ENCODE measurements around the gene CLHC1.

CLHC1 gene

DNA sequence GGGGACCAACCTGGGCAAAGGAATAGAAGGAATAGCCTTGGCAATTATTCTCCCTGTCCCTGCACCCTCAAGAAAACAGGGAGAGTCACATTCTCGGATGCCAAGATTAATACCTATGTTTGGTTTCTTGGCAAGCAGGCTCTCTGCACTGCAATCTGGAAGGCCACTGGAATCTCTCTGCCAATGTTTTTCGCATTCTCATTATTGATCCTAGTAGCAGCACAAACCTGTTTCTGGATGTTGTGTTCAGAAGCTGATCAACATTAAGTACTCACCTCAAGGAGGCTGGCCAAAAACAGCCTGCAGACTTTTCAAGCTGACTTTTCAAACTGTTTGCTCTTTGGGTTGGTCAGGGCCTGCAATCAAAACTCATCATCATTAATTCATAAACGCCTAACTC lies 62.2 kb downstream of the CLHC1 start:
- no peak for DNase-seq

DNA sequence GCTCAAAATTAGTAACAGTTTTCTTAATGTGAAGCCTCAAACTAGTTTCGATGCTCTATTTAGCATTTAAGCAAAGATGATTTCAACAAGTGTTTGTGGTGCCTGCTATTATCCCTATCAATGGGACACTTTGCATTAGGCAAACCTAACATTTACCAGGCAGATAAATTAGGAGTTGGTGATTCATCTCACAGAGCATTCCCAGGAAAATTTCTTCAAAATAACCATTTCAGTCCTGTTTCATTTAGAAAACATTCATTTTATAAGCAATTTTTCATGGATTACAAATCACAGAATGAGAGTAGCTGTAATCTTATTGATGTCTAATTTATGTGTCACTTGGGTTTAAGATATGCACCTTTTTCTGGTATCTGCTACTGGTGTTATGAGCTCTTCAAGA lies 62.7 kb downstream of the CLHC1 start:
- DNase-seq, result no peak

DNA sequence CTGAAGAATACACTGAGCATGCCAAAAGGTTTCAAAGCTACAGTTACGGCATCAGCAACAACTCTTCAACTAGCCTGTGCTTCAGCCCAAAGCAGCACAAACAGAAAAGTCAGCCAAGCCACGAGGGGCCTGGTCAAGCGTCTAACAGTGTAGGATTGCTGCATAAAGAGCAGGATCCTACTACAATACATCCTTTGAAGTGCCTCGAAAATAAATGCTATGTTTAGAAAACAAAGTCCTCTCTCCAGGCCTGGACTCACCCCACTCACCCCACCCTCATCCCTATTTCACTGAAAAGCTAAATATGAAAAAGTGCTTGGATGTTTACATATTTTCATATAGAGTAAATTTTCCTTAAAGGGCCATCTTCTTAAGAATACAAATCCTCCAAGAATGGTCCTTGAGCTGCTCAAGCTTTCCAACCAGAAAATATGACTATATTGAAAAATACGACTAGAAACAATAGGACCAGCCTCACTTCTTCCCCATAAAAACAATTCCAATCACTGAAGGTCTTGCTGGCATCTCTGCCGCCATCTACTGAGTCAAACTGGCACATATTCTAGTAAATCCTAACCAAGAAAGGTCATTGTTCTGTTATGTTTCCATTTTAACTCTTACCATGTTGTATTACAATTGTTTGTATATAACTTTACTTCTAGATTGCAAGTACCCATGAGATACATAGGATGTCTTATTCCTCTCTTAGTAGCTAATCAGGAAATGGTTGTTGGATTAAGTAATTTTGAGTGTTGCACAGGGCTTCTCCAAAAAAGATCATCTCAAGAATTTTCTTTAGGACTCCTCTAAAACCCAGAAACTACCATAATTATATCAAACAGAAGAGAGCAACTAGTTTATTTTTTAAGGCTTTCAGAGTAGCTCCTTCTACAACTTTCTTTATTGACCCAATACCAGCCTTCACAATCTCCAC lies 63.6 kb downstream of the CLHC1 start:
- peak in 47 of 56 donors; percentile 26 to 89 (median 58) for DNase-seq

DNA sequence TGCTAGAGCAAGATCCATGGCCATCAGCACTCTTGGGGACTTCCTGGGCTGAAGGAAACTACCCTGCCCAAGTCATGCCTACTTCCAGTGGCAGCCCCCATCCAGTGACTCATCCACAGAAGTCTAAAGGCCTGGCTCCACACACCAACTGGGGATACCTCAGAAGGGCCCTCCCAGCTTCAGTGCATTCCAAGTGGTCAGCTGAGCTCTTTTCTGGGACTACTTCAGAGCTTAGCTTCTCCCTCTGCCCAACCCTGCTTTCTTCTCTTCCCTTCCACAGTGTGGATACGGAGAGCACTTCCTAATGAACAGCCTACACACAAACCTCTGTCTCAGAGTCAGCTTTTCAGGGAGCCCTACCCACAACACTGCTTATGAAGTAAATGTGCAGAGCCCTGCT lies 66.5 kb downstream of the CLHC1 start:
- DNase-seq, result peak in 1 of 56 donors; percentile 17

DNA sequence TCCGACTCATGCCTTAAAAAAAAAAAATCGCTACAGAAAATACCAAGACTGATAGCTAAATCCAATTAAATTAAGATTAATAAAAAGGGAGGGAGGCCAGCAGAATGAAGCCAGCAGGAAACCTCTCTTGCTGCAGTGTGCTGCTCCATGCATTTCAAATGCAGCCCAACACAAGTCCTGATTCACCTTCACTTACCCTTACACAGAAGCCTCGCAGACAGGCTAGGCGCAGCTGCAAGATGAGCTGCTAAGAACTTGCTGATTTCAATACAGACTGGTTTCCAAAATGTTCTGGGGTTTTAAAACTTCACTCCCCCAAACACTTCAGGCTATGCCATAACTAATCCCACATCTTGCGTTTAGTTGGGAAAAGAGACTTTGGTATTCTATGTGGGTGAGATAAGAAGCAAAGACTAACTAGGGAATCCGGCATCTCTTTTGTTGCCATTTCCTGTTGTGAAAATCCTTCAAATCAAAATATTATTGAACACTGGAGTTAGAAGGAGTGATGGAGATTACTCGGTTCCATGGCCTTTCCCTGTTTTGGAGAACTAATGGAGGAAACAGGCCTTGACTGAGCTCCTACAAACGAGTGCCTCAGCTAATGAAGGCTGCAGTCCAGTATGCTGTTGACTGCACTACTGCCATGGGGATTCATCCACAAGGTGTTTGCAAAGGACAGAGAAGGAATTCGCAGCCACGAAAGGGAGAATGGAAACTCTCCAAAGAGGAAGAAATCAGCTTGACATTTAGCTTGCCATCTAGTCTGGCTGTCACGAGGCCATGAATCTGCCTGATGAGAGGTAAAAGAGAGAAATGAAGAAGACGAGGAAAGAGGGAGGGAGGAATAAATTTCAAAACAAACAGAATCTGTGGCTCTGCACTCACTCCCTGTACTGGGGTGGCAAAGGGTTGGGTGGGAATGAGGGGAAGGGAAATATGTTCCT lies 67.3 kb downstream of the CLHC1 start:
- no peak for DNase-seq

DNA sequence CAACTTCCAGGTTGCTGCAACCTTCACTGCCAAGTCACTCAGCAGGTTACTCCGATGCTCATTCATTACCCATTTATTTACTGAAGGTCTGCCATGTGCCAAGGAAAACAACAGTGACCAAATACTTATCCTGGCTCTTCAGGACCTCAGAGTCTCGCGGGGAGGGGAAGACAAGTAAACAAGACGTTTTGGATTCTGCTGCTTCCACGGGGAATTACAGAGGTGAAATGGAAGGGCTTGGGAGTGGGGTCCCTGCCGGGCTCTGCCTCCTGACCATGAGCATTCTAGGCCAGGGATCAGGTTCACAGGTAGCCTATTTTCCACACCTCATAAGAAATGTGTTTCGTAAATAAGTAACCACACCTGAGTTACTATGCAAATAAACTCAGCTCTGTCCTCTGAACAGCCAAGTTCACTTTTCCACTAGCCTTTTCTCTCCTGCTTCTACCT lies 68.1 kb downstream of the CLHC1 start:
- no peak for DNase-seq

DNA sequence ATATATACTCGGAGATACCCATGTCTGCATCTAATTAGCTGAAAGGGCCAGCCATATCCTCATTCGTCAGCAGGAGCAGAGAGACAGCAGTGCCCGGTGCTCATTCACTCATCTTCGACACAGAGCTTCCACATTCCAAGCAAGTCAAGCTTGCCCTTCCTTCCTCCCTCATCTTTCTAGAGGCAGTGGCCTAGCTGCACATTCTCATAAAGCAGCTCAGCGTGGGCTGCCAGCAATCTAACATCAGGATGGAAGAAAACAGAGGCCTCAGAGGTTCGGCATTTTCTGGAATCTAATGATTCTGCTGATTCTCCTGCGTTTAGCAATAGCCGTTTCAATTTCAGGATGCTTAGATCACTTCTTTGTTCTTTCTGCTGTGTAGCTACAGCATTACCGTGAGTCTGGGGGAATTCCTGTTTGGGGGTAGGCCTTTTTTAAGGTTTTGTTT lies 68.8 kb downstream of the CLHC1 start:
- peak in 6 of 56 donors; percentile 14 to 60 (median 42) for DNase-seq

DNA sequence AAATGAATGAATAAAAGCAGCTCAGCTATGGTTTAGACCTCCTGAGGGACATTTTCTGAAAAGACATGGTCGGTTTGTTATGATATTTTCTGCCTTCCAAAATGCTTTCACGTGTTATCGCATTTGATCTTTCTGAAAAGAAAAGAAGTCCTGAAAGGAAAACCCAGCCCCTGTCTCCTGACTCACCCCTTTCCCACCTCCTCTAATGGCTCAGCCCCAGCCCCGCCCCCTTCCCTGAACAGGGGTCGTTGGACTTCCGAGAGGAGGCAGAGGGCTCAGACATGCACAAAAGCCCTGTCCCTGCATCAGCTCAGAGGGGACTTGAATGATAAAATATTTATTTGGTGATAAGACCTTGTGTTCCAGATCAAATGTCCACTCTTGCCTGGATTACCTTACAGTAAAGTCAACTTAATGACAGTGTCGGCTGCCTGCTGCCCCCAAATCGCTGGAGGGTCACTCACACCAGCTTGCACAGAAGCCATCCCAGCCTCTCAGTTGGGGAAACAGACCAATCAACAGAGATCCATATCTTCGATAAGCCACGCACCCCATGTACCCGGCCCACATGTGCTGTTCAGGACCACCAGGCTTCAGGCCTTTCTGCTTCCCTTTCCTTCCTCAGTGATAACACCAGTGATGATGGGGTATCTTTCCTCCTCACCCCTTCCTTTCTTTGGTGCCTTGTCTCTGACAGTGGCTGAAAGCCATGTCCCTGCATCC lies 69.6 kb downstream of the CLHC1 start:
- DNase-seq, result no peak

DNA sequence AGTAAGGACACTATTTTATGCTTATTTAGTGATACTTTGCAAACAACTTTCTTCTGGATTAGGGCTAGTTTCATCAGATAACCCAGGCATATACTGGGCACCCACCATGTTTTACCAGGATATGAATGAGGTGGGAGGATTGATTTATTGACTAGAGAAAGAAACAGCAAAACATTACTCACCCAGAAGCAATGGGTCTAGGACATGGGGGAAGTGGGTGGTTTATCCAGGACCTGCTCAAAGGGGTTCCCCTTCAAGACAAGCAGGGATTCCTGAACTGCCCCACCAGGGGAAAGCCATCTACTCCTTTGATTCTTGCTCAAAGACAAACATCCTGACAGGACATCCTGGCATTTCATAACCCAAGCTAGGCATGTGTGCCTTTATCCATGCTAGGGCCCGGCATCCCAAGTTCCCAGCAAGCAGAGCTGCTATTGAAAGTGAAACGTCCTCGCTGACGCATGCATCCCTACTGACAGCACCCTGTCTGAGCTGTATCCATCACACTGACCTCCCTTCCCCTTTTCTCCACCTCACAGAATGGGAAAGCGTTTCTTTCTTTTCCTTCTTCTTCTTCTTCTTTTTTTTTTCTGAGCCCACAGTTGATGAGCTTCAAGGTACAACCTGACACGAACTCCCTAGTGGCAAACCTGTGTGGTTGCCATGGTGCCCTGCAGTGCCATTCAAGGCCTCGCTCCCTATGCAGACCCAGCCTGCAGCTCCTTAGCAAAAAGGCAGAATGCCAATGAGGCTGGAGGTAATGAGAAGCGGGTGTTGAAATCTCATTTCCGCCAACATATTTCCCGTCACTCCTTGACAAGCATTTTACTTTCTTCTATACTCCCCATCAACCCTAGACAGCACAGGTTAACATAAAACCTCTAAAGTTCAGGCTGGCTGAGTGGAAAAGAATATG lies 70.5 kb downstream of the CLHC1 start:
- DNase-seq, result peak in 3 of 56 donors; percentile 13 to 49 (median 23)

DNA sequence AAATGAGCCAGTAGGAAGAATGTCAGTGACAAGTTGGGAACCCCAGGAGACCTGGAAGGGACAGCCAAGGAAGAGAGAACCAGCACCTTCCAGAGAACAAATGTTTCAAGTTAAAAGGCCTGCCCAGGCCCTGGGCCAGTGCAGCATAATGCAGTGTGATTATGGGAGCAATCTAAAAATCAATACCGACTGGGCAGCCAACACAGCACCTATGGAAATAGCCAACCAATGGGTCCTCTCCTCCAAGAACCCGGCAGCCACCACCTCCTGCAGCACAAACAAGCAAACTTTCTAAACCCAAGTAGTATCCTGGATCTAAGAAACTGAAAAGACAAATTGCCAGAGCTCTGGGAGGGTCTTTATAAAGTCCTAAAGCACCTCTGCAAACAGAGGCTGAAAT lies 71.7 kb downstream of the CLHC1 start:
- no peak for DNase-seq

DNA sequence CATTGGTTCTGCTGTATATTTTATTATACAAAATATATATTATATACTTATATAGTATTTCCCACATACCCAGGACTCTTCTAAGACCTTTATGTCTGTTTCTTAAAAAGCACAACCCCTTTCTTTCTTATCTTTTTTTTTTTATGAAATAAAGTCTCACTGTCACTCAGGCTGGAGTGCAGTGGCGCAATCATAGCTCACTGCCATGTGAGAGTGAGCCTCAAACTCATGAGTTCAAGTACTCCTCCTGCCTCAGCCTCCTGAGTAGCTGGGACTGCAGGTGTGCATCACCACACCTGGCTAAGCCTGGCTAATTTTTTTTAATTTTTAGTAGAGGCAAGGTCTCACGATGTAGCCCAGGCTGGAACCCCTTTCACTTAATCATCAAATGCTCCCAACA lies 72.3 kb downstream of the CLHC1 start:
- DNase-seq, result no peak

DNA sequence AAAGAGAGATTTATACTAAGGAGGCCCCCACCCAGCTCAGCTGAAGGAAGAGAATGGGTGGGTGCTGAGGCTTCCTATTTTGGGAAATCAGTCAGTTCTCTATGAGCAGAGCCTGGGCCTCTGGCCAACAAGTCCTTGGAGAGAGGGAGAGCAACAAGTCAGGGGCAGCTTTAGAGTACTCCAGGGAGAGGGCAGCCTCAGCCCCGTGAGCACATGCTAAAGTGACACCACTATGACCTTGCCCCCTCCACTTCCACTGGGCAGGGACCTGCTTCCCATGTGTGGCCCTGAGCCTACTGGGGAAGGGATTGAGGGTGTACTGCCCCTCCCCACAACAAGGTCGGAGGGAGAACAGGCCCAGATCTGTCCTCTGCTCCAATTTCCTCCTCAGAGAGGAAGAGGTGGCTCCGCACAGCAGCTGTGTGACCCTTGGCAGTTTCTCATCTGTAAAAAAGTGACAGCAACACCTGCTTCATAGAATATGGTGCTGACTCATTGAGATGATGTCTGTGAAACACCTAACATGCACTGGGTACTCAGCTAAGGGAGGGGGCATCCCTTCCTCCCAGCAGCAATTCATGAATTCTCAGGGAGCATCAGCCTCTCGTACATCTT lies 72.9 kb downstream of the CLHC1 start:
- peak in 3 of 56 donors; percentile 12 to 67 (median 36) for DNase-seq

DNA sequence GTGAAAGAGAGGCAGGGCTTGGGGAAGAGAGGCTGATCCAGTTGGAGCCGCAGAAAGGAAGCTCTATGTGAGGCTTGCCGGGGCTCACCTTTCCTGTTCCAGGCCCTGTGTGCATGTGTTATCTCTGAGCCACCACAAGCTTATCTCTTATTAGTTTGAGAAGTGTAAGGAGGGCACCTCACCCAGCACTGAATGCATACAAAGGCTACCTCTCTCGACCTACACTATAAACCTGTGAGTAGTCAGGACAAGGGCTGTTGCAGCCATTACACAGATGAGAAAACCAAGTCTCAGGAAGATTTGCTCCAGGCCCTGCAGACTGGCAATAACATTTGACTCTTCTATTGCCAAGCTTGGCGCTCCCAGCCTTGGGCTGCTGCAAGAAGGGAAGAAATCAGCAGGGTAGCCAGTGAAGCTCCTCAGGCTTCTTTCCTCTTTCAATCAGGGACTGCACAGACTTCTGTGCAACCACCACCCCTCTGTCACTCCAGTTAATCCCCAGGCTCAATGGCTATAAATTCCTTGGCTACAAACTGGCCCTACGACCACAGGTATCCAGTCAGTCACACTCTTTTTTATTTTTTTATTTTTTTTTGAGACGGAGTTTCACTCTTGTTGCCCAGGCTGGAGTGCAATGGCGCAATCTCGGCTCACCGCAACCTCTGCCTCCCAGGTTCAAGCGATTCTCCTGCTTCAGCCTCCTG lies 73.8 kb downstream of the CLHC1 start:
- DNase-seq, result no peak

DNA sequence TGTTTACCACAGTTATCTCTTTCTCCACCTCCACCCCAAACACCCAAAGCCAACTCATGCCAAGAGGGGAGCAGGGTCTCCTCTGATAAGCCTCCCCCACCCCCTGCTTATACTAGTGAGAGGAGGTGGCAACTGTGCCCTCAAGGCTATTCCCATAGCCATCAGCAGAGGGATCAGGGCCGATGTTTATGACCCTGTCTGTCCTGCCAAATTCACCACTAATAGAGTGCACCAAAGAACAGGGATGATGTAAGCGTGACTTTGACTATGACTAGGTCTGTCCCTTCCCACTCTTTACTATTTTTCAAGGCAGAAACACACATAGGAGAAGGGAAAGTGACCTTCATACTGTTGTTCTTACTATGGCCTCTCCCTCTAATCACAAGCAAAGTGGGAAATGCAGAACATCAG lies 74.6 kb downstream of the CLHC1 start:
- DNase-seq, result no peak

DNA sequence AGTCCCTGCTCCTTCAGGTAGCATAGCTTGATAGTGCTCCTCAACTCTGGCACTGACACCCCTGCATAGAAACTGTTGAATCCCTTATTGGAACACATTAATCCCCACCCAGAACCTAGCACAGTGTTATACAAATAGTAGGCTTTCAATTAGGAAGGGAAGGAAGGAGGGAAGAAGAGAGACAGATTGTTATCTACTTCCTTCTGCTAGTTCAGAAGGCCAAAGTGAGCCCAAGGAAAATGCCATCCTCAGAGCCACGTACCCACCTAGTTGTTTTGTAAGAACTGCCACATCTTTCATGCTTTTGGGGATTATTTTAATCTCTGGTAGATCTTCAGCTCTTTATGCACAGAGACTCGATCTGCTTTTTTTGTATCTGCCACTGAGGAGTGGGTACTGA lies 75.1 kb downstream of the CLHC1 start:
- DNase-seq, result no peak

DNA sequence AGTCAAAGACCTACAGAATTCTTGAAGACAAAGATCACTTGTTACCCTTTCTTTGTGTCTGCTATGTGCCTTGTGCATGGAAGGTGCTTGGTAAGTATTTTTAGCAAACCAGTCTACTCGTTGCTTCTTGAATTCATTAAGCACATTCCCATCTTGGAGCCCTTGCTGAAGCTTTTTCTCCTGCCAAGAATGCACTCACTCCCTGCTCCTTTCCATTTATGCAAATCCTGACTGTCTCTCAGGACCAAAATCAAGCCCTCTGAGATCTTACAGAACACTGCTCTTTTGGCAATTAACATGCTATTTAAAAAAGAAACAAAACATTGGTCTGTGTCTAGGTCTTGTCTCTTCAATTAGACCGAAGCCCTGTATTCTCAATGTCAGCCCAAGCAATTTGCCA lies 75.8 kb downstream of the CLHC1 start:
- DNase-seq, result peak in 2 of 56 donors; percentile 16 to 42

DNA sequence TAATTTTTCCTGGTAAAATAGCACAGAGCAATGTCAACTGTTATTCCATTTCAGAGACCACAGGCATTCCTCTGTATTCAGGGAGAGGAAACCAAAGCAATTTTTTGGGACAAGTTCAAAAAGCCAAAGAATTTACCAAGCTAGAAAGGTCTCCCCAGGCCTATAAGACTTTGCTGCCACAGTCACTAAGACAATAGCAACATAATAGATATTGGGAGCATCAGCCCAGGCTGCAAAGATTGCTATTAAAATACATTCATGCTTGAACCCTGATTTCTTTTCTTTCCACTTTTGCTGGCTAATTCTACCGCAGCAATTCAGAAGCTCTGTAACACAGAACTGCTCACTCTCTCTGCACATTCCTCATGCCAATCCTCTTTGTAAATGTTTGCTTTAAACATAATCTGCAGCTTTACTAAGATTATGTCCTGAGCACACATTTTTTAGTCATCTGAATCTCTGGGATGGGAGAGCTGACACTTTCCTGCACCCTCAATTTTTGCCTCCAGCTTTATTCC lies 76.3 kb downstream of the CLHC1 start:
- peak in 1 of 56 donors; percentile 37 for DNase-seq

DNA sequence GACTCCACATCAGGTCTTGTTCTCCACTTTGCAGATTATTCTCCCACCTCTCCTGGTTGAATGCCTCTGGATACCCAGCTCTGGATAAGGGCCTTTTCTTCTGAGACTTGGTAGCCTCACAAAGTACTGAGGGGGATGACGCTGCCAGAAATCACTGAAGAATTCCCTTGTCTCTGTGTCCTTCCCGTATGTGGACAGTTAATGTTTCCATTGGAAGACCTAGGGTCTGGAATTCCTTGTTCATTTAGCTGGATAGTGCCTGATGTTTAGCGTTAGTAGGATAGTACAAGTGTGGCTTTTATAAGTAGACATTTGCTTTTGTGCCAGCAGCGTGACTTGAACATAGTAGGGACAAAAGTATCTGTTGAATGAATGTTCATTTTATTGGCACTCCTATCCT lies 76.9 kb downstream of the CLHC1 start:
- no peak for DNase-seq
